Measurements from ENCODE around the gene LCP2. TPM values are rescaled to one million over a fixed set of nuclear protein-coding genes. Genes with fewer than 3 reads are reported as not detected.

LCP2 gene
- total and polyA plus RNA-seq, 2 of the 8 experiments (the other 6 are each of a cell fraction or from before 2014, with no cell fraction given): 0.26 to 0.33 TPM

GRCh38 chr5:170289764-170290163, 7.8 kb downstream of the LCP2 start:
- Histone ChIP-seq H3K36me3 (ENCODE audit: control insufficient read depth in 2 of 4, insufficient read depth in 4 of 4, low read length in 3 of 4) (no peaks in the 10 kb centered on the region), H3K4ac (replicated peaks; ENCODE audit: insufficient read length, low read depth, low read length) (no peak overlapping the region), H2BK20ac (ENCODE audit: low read length) (peak overlapping the region; percentile 36; the same call in 1 of the 2 replicates), H3K79me1 (ENCODE audit: low read depth, low read length) (no peaks in the 10 kb centered on the region), H3K9ac (replicated peaks in 1 of 4; ENCODE audit: extremely low read depth in 1 of 4, low read depth in 3 of 4, low read length in 3 of 4) (no peak overlapping the region), H2AFZ (ENCODE audit: low read length) (no peak overlapping the region), H3K9me3 (ENCODE audit: insufficient read depth in 2 of 2, low read depth in 1 of 2, low read length in 1 of 2) (peaks cover 11 to 14% of the 10 kb centered on the region in 2 experiments; a peak in 3 of 4 replicates), H2BK5ac (ENCODE audit: low read depth, low read length) (no peak overlapping the region), H3K79me2 (ENCODE audit: control insufficient read depth in 1 of 2, insufficient read depth in 2 of 2, low read length in 2 of 2) (no peaks in the 10 kb centered on the region), H2BK15ac (ENCODE audit: low read length) (no peak overlapping the region), H2BK120ac (replicated peaks; ENCODE audit: low read depth, low read length) (no peak overlapping the region), H4K8ac (ENCODE audit: extremely low read depth, insufficient read depth, low read length) (no peak overlapping the region), H2BK12ac (ENCODE audit: low read depth, low read length) (no peak overlapping the region), H3K56ac (replicated peaks; ENCODE audit: insufficient read length, low read depth, low read length) (no peak overlapping the region), H3K4me2 (ENCODE audit: insufficient read depth in 1 of 2, low read depth in 2 of 2, low read length in 2 of 2) (no peak overlapping the region), H4K20me1 (replicated peaks in 1 of 2; ENCODE audit: control insufficient read depth in 1 of 2, insufficient read depth in 2 of 2, low read length in 2 of 2) (no peaks in the 10 kb centered on the region), H3K27me3 (replicated peaks in 1 of 4; ENCODE audit: control insufficient read depth in 3 of 4, extremely low read depth in 1 of 4, insufficient read depth in 3 of 4, low read length in 3 of 4) (no peaks in the 10 kb centered on the region), H4K5ac (ENCODE audit: insufficient read length, low read depth, low read length) (no peak overlapping the region), H3K18ac (ENCODE audit: extremely low read depth, low read length) (no peak overlapping the region), H3K14ac (ENCODE audit: insufficient read length) (no peak overlapping the region), H3K4me3 (ENCODE audit: extremely low read depth in 1 of 4, insufficient read depth in 2 of 4, low read depth in 3 of 4, low read length in 4 of 4) (no peak overlapping the region), H3K23me2 (ENCODE audit: low read depth, low read length) (no peaks in the 10 kb centered on the region), H3K4me1 (replicated peaks in 1 of 4; ENCODE audit: control insufficient read depth in 3 of 4, insufficient read depth in 4 of 4, low read length in 3 of 4) (peaks cover 2 to 10% (median 5%) of the 10 kb centered on the region in 4 experiments; a peak in 4 of 7 replicates), H2AK5ac (ENCODE audit: low read depth, low read length) (no peak overlapping the region), H3K23ac (ENCODE audit: insufficient read length) (no peak overlapping the region), H3K27ac (ENCODE audit: low read depth, low read length) (no peak overlapping the region), H4K91ac (replicated peaks; ENCODE audit: insufficient read length, low read length) (no peak overlapping the region)
- ChIA-PET CTCF (ENCODE audit: partially characterized antibody) (interaction anchor here (3.4 kb wide), 1 partner anchor 23 kb away, joined by 14 read pairs; no protein-coding TSS in a partner anchor), POLR2A (ENCODE audit: partially characterized antibody) (no interaction called here)
- FAIRE-seq: no peak
- DNase-seq (ENCODE audit: low read depth in 1 of 2, low spot score in 2 of 2): no peak
- WGBS, 2 experiments (ENCODE audit: extremely low coverage in 1 of 2, insufficient coverage in 1 of 2, insufficient read length in 1 of 2, insufficient replicate concordance in 2 of 2, low coverage in 1 of 2, low lambda C conversion rate in 2 of 2, missing lambda C conversion rate in 1 of 2): 91% methylated on average over 4 of the region's 4 CpGs; no CpG with 5 or more reads in 1 of the 2 experiments
- no peak for TF ChIP-seq BRCA1 (IDR thresholded peaks at IDR 0.05; ENCODE audit: low read depth, low read length)
- TF ChIP-seq EP300 (IDR thresholded peaks at IDR 0.05; ENCODE audit: borderline replicate concordance in 1 of 2, low read depth in 2 of 2, low read length in 2 of 2): no peak
- no peak for TF ChIP-seq EZH2 (IDR thresholded peaks at IDR 0.05; ENCODE audit: low read depth, low read length, severe bottlenecking)
- no peak for TF ChIP-seq RNF2 (IDR thresholded peaks at IDR 0.05; ENCODE audit: borderline replicate concordance, low read depth, low read length, missing control alignments, poor library complexity, severe bottlenecking)
- no peak for TF ChIP-seq NANOG (IDR thresholded peaks at IDR 0.05; ENCODE audit: insufficient read depth, low read depth, low read length, poor library complexity, severe bottlenecking)
- no peak for TF ChIP-seq RXRA (IDR thresholded peaks at IDR 0.05; ENCODE audit: insufficient read depth, low read depth, low read length)
- TF ChIP-seq SIN3A (conservative IDR thresholded peaks at IDR 0.05 in 1 of 2, IDR thresholded peaks at IDR 0.05 in 1 of 2; ENCODE audit: low read depth in 1 of 2, low read length in 2 of 2): no peak
- TF ChIP-seq SRF (IDR thresholded peaks at IDR 0.05; ENCODE audit: low read depth, low read length): no peak
- no peak for TF ChIP-seq EGR1 (IDR thresholded peaks at IDR 0.05; ENCODE audit: borderline replicate concordance, low read depth, low read length)
- no peak for TF ChIP-seq RBBP5 (IDR thresholded peaks at IDR 0.05; ENCODE audit: borderline replicate concordance, low read depth, low read length)

All from H1 (cell line).